HG03095 (cell line): ENCODE results near the gene PPARA.

ENCODE experiments used
- ATAC-seq: cut with Tn5 transposase; IDR thresholded peaks from one replicate; pipeline ENCODE4 v1.9.1; 2021; ENCODE audit warnings: moderate library complexity; ENCODE audit not compliant: unreplicated experiment

PPARA gene

DNA sequence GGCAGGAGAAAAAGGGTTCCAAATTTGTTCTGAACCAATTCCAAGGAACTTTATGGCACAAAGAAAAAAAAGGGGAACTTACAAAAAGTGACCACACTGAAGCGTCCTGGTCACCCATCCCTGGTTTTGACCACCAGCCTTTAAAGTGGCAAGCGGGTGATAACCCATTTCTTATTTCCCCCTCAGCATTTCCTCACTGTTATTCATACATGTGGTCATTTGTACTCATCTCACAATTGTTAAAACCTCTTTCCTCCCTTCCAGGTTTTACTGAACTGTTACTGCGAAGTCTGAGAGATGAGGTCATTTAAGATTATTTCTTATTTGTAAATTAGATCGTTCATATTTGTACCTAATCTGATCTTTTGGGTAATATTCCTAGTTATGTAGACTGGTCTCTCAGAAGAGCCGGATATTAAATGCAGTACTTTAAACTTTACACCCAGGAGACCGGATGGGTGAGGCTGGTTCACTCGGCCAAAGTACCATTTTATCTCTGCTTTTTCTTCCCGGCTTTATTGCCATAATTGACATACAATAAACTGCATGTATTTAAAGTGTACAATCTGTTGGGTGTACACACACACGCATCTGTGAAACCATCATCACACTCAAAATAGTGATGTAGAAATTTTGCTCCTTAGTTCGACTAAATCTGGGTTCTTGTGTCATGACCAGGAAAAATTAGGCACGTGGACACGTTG, 52.7 kb downstream of the PPARA start:
- no peak for ATAC-seq

DNA sequence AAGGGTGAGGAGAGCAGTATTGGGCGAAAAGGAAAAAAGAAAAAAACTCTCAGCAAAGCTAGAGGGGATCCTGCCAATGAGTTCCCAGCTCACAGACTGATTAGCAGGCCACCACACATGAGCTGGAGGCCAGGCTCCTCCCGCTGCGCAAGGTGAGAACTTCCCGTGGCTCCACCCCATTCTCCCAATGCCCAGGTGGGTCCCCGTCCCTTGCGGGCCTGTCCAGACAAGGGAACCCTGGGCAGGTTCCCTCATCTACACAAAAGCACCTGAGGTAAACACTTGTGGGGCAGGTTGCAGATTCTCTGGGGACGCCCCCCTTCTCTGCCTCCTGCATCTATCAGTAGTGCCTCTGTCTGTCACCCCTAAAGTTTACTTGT, 53.3 kb downstream of the PPARA start:
- no peak for ATAC-seq

DNA sequence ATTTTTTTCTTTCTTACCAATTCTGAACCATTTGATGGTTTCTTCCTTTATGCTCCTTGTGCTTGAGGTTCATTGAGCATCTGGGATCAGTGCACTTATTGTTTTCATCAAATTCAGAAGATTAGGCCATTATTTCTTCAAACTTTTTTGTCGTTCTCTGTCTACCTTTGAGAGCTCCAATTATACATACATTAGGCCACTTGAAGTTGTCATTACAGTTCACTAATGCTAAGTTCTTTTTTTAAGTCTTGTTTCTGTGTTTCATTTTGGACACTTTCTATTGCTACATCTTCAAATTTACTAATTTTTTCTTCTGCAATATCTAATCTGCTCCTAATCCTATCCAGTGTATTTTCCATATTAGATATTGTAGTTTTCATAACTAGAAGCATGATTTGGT, 58.9 kb downstream of the PPARA start:
- no peak for ATAC-seq

DNA sequence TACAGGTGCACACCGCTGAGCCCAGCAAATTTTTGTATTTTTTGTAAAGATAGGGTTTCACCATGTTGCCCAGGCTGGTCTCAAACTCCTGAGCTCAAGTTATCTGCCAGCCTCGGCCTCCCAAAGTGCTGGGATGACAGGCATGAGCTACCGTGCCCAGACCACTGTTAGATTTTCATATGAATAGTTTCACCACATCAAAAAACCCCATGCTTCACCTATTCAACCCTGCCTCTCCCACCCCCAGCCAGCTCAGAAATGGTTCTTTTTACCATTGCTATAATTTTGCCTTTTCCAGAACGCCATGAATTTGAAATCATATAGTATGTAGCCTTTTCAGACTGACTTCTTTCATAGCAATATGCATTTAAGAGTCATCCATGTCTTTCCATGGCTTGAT, 61.9 kb downstream of the PPARA start:
- ATAC-seq: no peak

DNA sequence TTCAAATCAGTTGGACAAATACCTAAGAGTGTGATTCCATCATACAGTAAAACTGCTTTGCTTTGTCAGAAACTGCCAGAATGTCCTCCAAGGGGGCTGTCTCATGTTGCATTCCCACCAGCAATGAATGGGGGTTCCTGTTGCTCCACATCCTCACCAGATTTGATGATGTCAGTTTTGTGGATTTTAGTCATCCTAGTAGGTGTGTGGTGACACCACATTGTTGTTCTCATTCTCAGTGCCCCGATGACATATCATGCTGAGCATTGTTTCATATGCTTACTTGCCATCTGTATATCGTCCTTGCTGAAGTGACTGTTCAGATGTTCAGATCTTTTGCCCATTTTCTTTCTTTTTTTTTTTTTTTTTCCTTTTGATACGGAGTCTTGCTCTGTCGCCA, 62.7 kb downstream of the PPARA start:
- no peak for ATAC-seq

DNA sequence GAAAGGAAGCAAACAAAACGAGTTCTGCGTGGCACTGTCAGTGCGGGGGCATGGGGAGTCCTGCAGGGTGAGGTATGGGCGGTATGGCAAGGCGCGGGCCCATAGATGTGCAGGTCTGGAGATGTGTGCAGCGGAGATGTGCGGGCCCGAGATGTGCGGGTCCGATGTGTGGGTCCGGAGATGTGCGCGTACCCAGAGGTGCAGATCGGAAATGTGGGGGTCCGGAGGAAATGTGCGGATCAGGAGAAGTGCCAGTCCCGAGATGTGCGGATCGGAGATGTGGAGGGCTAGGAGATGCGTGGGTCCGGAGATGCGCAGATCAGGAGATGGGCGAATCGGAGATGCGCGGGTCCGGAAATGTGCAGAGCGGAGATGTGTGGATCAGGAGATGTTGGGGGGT, 63.8 kb downstream of the PPARA start:
- no peak for ATAC-seq

DNA sequence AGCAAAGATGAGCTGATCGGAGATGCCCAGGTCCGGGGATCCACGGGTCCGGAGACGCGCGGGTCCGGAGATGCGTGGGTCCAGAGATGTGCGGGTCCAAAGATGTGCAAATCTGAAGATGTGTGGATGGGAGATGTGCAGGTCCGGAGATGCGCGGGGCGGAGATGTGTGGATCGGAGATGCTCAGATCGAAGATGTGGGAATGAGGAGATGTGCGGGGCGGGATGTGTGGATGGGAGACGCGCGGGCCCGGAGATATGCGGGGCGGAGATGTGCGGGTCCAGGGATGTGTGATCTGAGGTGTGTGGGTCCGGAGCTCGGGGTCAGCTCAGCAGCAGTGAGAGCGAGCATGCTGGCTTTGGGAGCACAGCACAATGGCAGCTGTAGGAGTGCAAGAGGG, 64.3 kb downstream of the PPARA start:
- no peak for ATAC-seq

DNA sequence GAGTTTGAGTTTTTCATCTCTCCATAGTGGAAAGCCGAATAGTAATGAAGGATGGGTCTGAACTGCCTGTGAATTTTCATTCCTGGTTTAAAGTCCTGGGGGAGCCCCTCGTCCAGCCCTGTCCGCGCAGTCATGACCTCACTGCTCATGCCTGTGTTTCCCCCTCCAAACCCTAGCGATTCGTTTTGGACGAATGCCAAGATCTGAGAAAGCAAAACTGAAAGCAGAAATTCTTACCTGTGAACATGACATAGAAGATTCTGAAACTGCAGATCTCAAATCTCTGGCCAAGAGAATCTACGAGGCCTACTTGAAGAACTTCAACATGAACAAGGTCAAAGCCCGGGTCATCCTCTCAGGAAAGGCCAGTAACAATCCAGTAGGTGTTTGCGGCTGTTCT, 69.3 kb downstream of the PPARA start:
- no peak for ATAC-seq

DNA sequence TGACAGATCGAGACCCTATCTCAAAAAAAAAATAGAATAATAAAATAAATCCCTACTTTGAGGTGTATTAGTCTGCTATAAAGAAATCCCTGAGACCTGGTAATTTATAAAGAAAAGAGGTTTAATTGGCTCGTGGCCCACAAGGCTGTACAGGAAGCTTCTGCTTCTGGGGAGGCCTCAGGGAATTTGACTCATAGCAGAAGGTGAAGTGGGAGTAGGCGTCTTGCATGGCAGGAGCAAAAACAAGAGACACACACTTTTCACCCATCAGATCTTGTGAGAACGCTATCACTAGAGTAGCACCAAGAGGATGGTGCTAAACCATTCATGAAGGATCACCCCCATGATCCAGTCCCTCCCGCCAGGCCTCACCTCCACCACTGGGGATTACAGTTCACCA, 70.6 kb downstream of the PPARA start:
- ATAC-seq: no peak

DNA sequence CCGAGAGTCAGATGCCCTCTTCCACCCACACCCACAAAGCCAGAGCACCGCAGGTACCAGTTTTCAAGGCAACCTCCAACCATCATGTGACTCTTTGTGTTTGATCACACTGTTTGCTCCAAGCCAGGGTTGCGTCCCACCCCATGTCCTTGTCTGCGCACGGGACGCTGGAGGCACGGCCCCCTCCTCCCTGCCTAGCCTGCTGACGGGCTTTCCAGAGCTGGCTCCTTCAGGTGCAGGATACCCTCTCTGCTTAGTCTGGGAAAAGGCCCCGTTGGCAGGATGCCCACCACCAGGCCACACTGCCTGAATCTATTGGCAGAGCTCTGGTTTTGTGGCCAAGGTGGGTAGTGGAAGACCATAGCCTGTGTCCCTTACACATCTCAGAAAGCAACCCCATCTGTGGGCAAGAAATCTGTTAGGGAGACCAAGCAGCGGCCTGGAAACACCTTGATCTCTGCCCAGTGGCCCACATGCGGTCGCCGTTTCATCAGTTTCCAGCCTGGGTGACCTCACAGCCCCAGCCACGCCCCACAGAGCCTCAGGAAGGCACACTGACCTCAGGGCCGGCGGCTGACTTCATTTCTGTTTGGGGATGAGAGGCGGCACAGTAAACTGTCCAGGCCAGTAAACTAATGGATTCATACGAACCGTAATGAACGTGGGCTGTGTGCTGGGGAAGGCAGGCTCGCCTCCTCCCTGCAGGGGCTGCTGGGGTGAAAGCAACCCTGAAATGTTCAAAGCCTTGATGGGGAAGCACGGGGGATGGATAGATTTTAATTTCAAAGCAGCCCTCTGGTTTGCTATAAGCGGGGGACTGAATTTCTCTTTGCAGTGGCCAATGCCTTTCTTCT, 73.9 kb downstream of the PPARA start:
- no peak for ATAC-seq

DNA sequence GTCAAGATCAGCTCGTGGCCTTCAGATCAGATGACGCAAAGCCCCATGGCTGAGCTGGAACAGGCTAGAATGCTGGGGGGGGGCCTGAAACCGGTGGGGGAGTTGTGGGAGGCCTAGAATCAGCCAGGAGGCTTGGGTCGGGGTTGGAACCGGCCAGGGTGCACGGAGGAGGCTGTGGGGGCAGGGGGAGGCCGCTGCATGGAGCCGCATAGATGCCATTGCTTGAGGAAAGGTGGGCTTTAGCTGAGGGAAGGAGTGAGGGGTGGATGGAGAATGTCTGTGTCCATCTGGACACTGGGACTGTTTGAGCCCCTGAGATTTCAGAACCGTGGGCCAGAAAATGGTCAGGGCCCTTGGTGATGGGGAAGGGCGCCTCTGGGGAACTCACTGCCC, 74.6 kb downstream of the PPARA start:
- no peak for ATAC-seq

DNA sequence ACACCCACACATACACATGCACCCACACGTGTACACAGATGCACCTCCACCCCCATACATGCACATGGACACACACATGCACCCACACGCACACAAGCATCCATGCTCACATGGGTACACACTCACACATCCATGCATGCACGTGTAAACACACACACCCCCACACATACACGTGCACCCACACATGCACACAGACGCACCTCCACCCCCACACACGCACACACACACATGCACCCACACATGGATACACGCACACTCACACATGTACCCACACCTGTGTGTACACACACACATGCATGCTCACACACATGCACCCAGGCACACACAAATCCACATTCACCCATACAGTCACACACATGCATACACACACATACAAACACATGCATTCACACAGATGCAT, 75.3 kb downstream of the PPARA start:
- no peak for ATAC-seq

DNA sequence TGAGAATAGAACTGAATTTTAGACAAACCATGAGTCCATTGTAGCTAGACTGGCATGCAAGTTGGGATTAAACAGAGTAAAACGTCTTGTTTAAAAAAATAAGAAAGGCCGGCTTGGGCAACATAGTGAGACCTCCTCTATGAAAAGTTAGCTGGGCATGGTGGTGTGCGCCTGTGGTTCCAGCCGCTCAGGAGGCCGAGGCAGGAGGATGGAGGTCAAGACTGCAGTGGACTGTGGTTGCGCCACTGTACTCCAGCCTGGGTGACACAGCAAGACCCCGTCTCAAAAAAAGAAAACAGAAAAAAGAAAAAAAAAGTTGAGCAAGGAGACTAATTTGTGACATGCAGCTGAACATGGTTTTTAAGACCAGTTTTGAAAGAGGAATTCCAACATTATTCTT, 76.3 kb downstream of the PPARA start:
- no peak for ATAC-seq

DNA sequence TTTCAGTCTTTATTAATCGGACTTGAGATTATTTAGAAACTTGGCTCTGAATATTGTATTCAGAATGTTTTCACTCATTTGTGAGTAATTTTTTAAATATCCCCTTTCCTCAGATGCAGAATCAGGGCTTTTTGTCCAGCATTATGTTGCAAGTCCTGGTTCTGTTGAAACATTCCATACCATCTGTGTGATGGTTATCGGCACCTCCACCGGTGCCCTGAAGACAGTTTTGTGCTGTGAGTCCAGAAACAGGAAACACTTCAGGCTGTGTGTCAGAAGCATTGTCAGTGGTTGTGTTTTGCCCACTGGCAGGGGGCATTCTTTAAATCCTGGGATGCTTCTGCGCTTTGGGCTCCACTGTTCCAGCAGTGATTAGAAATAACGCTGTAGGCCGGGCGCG, 79.4 kb downstream of the PPARA start:
- no peak for ATAC-seq

DNA sequence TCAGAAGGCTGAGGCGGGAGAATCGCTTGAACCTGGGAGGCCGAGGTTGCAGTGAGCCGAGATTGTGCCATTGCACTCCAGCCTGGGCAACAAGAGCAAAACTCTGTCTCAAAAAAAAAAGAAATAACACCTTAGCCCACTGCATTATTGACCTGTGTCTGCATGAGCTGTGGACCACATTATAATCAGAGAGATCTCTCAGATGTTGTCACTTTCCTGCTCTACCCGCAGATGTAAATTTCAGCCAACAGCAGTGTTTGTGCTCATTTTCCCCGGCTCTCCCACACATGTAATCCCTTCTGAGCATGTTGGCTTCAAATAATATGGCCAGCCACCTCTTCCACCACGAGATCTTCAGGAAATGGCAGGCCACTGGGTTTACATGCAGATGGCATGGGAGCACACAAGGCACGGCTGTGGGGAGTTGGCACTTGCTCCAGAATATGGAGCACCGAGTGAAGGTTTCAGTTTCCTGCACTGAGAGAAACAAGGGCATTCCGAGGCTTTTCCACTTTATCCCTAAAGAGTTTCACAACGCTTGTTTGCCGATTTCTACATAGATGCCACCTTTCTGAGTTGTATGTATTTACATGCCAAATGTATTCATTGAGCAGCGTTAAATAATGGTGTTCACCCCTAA, 80.1 kb downstream of the PPARA start:
- no peak for ATAC-seq

DNA sequence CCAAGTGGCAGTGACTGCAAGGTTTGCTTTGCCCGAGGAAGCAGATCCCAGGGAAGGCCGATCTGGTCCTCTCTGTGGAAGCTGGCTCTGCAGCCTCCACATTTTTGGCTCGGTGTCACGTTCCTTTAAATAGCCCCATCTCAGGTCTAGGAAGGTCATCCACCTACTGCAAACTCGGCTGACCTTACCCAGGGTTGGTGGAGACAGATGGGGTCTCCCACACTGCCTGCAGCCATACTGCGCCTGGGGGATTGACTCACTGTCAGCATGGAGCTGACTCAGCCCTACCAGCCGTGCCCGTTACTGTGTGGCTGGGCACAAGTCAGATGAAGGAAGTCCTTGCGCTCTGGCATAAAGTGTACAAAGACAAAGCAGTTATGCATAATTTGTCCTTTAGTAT, 82.9 kb downstream of the PPARA start:
- ATAC-seq: no peak

DNA sequence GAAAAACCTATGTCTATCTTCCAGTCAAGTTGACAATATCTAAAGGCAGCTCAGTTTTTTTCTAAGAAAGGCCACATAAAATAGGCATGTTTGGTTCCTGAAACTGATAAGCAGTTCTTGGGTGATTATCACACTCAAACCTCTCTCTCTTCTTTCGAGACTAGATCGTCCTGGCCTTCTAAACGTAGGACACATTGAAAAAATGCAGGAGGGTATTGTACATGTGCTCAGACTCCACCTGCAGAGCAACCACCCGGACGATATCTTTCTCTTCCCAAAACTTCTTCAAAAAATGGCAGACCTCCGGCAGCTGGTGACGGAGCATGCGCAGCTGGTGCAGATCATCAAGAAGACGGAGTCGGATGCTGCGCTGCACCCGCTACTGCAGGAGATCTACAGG, 84.6 kb downstream of the PPARA start:
- no peak for ATAC-seq

DNA sequence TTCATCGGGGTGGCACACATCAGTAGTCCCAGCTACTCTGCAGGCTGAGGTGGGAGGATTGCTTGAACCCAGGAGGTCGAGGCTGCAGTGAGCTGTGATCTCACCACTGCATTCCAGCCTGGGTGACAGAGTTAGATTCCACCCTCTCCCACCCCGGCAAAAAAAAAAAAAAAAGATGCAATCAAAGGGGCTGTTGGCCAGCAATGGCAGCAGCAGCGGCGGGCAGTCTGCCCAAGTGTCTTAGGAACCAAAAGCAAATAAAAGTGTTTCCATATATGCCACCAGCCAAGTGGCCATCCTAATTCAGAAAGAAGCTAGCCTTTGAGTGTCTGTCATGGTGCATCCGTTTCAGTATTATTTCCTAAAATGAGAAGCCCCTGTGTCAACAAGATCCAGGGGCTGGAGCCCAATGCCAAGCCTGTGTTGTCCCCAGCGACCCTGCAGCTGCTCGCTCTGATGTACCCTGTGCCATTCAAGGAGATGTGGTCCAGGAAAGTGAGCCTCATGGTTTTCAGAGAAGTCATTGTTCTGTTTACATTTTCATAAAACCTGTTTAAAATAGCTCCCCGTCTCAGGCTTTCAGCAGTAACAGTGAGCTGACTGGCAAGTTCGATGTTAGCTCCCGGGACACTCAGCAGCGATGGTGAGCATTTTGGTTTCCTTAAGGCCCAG, 87.3 kb downstream of the PPARA start:
- no peak for ATAC-seq

DNA sequence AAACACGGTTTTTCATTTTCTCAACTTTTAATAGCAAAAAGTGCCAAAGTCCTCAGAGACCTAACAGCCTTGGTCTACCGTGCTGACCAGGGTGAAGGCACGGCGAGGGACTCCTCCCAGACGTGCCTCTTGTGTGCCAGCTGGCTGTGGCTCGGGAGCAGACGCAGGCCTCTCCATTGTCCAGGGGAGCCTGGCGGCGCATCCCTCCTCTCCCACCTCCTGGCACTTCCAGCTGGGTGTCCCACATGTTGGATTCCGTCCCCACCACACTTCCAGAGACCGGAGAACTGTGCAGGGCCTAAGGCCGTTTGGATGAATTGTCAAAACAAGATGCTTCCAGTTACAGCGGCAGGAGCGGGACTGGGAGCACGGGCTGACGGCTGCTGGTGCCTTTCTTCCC, 88.2 kb downstream of the PPARA start:
- no peak for ATAC-seq

DNA sequence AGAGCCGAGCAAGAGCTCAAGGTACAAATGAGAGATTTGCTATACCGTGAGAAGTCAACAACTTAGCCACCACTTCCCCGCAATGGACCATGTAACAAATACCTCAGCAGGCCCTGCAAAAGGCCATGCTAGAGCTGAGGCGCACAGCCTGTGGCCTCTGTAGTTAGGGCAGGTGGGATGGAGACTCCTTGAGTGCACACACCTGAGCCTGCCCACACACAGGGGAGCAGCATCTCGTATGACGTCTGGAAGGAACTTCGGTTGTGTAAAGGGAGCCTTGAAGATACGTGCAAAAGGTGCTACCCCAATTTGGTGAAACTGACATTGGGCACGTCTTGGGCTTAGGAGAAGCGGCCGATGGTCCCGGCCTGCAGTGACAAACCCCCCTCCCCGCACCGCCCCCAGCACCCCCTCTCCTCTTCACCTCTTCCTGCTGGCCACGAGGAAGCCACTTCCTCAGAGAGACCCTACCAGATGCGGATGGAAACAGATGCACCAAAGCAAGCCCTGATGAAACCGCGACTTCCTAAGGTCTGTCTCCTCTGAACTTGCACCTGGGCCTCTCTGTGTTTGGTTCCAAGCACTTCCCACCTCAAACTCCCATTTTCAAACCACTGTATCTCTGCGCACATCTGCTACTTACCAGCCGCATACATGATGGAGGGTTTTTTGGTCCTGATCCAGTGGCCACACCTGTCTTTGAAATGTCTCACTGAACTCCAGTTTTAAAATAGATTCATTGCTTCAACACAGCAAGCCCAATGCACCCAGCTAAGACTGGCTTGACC, 89.1 kb downstream of the PPARA start:
- ATAC-seq: no peak

DNA sequence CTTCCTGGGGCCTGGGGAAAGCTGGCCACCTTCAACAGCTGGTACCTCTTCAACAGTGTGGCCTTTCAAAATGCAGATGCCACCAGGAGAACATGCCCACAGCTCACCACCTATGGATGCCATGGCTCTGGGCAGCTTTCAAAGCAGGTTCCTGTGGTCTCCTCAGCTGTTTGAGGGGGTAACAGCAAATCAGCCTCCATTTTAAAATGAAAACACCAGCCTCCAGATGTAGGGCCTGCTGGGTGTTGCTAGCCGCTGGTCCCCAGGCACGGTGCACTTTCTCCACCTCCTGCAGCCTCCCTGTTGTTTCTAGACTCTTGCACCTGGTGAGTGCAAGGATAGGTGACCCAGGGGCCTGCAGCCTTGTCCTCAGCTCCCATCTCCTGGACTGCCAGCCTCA, 89.7 kb downstream of the PPARA start:
- ATAC-seq: no peak
